ENCODE measurements around the gene APOA4.
A peak's percentile ranks its signal among the peaks of the same experiment; 100 is the strongest.

Gene APOA4

DNA sequence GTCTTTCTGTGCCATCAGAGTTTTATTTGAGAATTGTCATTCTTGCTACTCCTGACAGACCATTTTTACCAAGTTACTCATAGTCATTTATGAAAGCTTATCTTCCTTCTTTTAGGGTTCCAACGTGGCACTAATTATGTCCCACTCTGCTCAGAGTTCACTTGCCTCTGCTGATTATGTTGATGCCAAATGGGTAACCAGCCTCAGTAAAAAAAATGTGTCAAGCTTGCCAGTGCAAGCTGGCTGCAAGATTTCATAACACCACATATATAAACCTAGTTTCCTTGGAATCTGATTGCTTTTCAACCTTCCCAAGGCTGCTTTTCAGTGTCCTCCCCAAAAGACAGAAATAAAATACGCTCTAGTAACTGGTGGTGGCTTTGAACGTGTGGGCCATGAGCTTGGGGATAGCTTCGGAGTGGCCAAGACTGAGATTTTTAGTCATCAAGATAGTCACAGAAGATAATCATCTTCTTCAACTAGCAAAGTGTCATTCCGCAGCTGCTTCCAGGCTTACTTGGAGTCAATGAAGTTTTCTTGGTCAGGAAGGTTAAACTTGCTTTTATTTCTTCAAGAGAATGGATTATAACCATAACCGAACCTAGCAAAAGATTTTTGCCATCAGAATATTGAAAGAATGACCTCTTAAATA lies 43.8 kb upstream of the APOA4 start:
- DNase-seq (ENCODE audit: low read depth): no peak
- no peak overlapping the region for H3K4me3 ChIP-seq (ENCODE audit: low read length)
- TF ChIP-seq, protein P1, sequence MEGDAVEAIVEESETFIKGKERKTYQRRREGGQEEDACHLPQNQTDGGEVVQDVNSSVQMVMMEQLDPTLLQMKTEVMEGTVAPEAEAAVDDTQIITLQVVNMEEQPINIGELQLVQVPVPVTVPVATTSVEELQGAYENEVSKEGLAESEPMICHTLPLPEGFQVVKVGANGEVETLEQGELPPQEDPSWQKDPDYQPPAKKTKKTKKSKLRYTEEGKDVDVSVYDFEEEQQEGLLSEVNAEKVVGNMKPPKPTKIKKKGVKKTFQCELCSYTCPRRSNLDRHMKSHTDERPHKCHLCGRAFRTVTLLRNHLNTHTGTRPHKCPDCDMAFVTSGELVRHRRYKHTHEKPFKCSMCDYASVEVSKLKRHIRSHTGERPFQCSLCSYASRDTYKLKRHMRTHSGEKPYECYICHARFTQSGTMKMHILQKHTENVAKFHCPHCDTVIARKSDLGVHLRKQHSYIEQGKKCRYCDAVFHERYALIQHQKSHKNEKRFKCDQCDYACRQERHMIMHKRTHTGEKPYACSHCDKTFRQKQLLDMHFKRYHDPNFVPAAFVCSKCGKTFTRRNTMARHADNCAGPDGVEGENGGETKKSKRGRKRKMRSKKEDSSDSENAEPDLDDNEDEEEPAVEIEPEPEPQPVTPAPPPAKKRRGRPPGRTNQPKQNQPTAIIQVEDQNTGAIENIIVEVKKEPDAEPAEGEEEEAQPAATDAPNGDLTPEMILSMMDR (IDR thresholded peaks at IDR 0.05; ENCODE audit: insufficient read depth, low read depth, low read length, missing control alignments): no peak

DNA sequence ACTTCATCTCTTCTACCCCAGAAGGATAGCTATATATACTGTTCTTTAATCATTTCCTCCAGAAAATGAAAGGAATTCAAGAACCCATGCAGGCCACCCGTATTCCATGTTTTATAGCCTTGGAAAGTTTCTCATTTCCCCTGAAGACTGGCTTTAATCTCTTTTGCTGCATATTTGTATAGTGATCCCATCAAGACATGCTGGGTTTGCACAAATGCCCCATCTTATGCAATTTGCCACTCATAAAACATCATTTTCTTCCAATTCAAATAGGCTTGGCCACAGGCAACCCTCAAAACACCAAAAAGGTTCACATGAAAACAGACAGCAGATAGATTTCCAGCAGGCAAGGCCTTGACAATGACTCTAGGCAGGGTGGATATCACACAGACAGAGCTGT lies 42.6 kb upstream of the APOA4 start:
- no peak for DNase-seq (ENCODE audit: low read depth)
- H3K4me3 ChIP-seq (ENCODE audit: low read length): no peak overlapping the region
- TF ChIP-seq, protein P1 (IDR thresholded peaks at IDR 0.05; ENCODE audit: insufficient read depth, low read depth, low read length, missing control alignments): no peak

DNA sequence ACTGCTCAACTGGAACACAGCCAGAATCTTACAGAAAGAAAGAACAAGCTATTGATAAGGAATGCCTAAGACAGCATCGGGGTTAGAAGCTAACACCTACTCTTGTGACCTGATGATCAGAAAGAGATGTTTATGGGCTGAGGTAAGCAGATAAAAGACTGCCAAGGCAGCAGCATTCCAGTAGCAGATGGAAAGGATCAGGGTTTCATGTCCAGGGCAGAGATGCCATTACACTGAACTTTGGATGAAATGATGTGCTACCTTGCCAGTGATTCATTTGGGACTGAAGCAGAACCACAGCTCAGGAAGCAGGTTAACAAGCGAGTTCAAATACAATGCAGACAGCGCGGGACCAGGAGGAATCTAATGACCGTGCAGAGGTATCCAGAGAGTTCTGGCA lies 41.4 kb upstream of the APOA4 start:
- TF ChIP-seq, protein P1 (IDR thresholded peaks at IDR 0.05; ENCODE audit: insufficient read depth, low read depth, low read length, missing control alignments): no peak
- no peak for DNase-seq (ENCODE audit: low read depth)

DNA sequence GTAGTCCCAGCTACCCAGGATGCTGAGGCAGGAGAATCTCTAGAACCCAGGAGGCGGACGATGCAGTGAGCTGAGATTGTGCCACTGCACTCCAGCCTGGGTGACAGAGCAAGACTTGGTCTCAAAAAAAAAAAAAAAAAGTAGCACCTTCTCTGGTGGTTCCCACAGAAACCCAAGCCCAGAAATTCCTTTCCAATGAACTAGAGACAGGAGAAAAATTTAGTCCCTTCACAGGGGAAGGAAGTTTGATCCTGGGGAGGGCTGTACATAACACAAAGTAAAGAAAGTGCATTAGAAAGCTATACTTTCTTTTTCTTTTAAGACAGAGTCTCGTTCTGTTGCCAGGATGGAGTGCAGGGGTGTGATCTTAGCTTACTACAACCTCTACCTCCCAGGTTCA lies 39.8 kb upstream of the APOA4 start:
- DNase-seq (ENCODE audit: low read depth): no peak
- TF ChIP-seq, protein P1 (IDR thresholded peaks at IDR 0.05; ENCODE audit: insufficient read depth, low read depth, low read length, missing control alignments): no peak
- no peak overlapping the region for H3K4me3 ChIP-seq (ENCODE audit: low read length)

More for the DNA sequence above, 41.4 kb upstream of the APOA4 start:
- no peak overlapping the region for H3K4me3 ChIP-seq (ENCODE audit: low read length)

DNA sequence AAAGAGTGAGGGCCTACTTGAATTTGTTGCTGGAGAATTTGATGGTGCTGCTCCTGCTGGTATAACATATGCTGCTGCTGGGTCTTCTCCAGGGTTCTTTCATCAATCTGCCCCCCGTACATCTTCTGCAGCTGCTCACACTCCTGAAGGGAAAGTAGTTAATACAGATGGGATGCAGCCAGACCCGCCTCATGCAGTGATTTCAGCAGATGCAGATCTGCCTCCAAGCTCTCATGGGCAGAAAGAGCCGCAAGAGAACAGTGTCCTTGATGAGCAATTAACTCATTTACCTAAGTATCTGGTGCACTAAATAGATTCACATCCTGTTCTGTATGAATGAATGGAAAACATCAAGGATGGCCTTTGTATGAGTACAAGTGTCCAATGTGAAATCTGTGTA lies 39.1 kb upstream of the APOA4 start:
- TF ChIP-seq, protein P1 (IDR thresholded peaks at IDR 0.05; ENCODE audit: insufficient read depth, low read depth, low read length, missing control alignments): no peak
- no peak for DNase-seq (ENCODE audit: low read depth)
- no peak overlapping the region for H3K4me3 ChIP-seq (ENCODE audit: low read length)

DNA sequence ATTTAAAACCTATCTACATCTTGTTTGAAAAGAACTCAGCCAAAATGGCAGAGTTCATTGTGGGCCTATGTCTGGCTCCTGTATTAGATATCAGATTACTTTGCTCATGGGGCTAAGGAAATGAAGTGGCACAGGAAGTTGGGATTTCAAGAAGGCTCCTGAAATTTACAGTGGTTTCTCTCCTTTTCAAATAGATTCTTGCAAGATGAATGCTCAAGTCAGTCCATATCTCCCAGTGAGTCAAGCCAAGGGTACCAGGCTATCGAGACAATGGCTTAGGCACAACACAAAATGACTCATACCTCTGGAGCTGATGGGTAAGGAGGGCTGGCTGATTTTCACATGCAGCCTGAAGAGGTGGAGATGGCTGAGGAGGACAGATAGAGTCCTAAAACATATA lies 38.4 kb upstream of the APOA4 start:
- TF ChIP-seq, protein P1 (IDR thresholded peaks at IDR 0.05; ENCODE audit: insufficient read depth, low read depth, low read length, missing control alignments): no peak
- DNase-seq (ENCODE audit: low read depth): peak; percentile 69
- no peak overlapping the region for H3K4me3 ChIP-seq (ENCODE audit: low read length)

DNA sequence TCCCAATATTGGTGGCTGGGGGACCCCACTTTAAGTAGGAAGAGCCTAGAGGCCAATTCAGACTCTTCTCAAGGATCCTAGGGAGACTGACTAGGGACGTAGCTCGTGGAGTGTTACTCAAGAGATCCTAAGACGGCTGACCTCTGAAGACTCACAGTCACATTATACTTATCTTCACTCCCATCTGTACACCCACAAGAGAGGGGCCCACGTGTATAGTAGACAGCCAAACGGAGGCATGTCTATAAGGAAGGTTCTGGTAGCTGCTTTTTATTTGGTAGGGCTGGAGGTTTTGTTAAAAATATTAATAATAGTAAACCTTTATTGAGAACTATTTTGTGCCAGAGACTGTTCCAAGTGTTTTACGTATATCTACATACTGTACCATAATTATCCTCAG lies 37.2 kb upstream of the APOA4 start:
- TF ChIP-seq, protein P1 (IDR thresholded peaks at IDR 0.05; ENCODE audit: insufficient read depth, low read depth, low read length, missing control alignments): no peak
- no peak for DNase-seq (ENCODE audit: low read depth)
- H3K4me3 ChIP-seq (ENCODE audit: low read length): no peak overlapping the region

Data from epithelial cell of esophagus (primary cell).